Measurements from ENCODE around the gene ANKS1B.

DNA sequence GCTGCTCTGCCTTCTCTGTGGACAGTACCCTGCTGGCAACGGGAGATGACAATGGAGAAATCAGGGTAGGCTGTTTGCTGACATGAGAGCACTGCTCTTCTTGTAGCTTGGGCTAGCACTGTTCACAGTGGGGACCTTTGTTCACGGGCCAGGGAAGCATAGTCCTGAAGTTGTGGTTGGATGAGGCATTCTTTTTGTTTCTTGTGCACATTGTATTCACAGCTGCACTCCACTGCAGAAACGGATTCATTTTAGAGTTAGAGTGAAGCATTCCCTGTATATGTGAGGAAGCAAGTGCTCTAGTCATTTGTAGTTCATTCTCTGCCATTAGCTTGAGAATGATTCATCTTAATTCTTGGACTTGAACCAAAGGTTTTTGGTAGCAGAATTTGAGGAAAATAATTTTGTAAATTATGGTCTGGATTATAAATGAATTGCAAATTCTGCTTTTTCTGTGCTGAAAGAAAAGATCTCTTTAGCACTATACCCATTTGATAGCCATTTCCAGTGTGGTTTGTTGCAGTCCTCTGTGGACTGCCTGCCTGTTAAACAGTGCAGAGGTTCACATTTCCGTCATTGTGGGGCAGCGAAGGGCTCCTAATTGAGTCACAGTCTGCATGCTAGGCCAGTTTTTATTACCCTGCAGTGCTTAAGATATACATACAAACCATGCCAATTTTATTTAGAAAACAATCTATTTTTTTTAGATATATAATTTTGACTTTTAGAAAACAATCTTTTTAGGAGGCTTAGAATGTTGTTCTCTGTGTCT, 1259.1 kb downstream of the ANKS1B start:
- no peak for TF ChIP-seq POLR2A (IDR thresholded peaks at IDR 0.05)
- TF ChIP-seq, protein P1, sequence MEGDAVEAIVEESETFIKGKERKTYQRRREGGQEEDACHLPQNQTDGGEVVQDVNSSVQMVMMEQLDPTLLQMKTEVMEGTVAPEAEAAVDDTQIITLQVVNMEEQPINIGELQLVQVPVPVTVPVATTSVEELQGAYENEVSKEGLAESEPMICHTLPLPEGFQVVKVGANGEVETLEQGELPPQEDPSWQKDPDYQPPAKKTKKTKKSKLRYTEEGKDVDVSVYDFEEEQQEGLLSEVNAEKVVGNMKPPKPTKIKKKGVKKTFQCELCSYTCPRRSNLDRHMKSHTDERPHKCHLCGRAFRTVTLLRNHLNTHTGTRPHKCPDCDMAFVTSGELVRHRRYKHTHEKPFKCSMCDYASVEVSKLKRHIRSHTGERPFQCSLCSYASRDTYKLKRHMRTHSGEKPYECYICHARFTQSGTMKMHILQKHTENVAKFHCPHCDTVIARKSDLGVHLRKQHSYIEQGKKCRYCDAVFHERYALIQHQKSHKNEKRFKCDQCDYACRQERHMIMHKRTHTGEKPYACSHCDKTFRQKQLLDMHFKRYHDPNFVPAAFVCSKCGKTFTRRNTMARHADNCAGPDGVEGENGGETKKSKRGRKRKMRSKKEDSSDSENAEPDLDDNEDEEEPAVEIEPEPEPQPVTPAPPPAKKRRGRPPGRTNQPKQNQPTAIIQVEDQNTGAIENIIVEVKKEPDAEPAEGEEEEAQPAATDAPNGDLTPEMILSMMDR (IDR thresholded peaks at IDR 0.05), result peak in 2 of 6 experiments; percentile 10 to 15

All from Peyer's patch (tissue), 4 donors.